A549 (cell line): ENCODE data around the gene SPSB1. TPM values are rescaled to one million over a fixed set of nuclear protein-coding genes. Genes with fewer than 3 reads are reported as not detected.

Source experiments
- ATAC-seq, 2 experiments: fragments of 200-7000 bp in 1 of 2; fragments of >200 bp in 1 of 2; cut with Nextera tagmentation in 1 of 2; cut with Tn5 transposase in 1 of 2; 3 replicates each; pipeline versions ENCODE4 v1.8.0 to v1.9.1; 2018 to 2020; ENCODE audit warnings: mild to moderate bottlenecking in 1 of 2, moderate library complexity in 1 of 2
- CTCF ChIA-PET: fragments of 300-600 bp; sonication (Branson Sonifier 250); formaldehyde crosslinking; extraction: SDS; loops from one replicate; lab custom pipeline; 2021; ENCODE audit warnings: antibody characterized with exemption, inconsistent platforms; lab: Yijun Ruan, JAX
- POLR2A ChIA-PET: fragments of 350-600 bp; formaldehyde crosslinking; extraction: SDS; loops from one replicate; lab custom pipeline; 2021; ENCODE audit warnings: antibody characterized with exemption, inconsistent platforms; lab: Yijun Ruan, JAX
- DNase-seq, 2 experiments: peaks; one replicate each; pipeline versions ENCODE4 v3.0.0 to v3.0.0-alpha.2; 2011 to 2016; ENCODE audit warnings: low read depth in 1 of 2, low spot score in 1 of 2
- FAIRE-seq: peaks from 2 replicates; lab custom pipeline; 2011; peaks lifted over from hg19 to GRCh38; lab: Jason Lieb, UNC
- H3K27ac ChIP-seq, 2 experiments: fragments of >200 bp; sonication (Bioruptor Twin); formaldehyde crosslinking; 3 replicates each; pipeline ENCODE4 v1.5.1; 2016 to 2017
- H3K4me1 ChIP-seq: fragments of >200 bp; sonication (Bioruptor Twin); formaldehyde crosslinking; 3 replicates; pipeline ENCODE4 v1.6.1; 2016
- H3K4me2 ChIP-seq: fragments of >200 bp; sonication (Bioruptor Twin); formaldehyde crosslinking; 3 replicates; pipeline ENCODE4 v1.6.1; 2016
- H3K4me3 ChIP-seq: fragments of >200 bp; sonication (Bioruptor Twin); formaldehyde crosslinking; 3 replicates; pipeline ENCODE4 v1.5.1; 2016
- H3K9me3 ChIP-seq: fragments of >200 bp; sonication (Bioruptor Twin); formaldehyde crosslinking; 3 replicates; pipeline ENCODE4 v1.6.1; 2016
- BCL3 ChIP-seq: fragments of >200 bp; sonication (Bioruptor Twin); formaldehyde crosslinking; IDR thresholded peaks from 3 replicates; pipeline ENCODE4 v1.6.1; 2016
- CBX2 ChIP-seq: fragments of 200-600 bp; sonication (generic); IDR thresholded peaks from 2 replicates; pipeline ENCODE4 v1.6.1; 2016; ENCODE audit warnings: low read depth, mild to moderate bottlenecking, borderline replicate concordance
- CHD4 ChIP-seq: fragments of 200-600 bp; sonication (generic); IDR thresholded peaks from 2 replicates; pipeline ENCODE4 v1.6.1; 2016; ENCODE audit warnings: antibody characterized with exemption, mild to moderate bottlenecking, borderline replicate concordance
- E2F6 ChIP-seq: IDR thresholded peaks from 2 replicates; pipeline ENCODE4 v1.6.1; 2012; ENCODE audit warnings: low read depth, borderline replicate concordance
- EHMT2 ChIP-seq: fragments of 200-600 bp; sonication (generic); IDR thresholded peaks from 2 replicates; pipeline ENCODE4 v1.6.1; 2016; ENCODE audit warnings: antibody characterized with exemption, low read depth, mild to moderate bottlenecking, moderate library complexity
- GATA3 ChIP-seq: IDR thresholded peaks from 2 replicates; pipeline ENCODE4 v1.6.1; 2012; ENCODE audit warnings: borderline replicate concordance
- HMGXB4 ChIP-seq: fragments of 250-450 bp; sonication (Bioruptor Pico); IDR thresholded peaks from 2 replicates; pipeline ENCODE4 v1.5.0; 2021; ENCODE audit warnings: mild to moderate bottlenecking, moderate library complexity, borderline replicate concordance
- HOXA7 ChIP-seq: fragments of 250-450 bp; sonication (Bioruptor Pico); IDR thresholded peaks from 2 replicates; pipeline ENCODE4 v1.5.0; 2020; ENCODE audit warnings: mild to moderate bottlenecking, moderate library complexity
- JUN ChIP-seq, 2 experiments: fragments of >200 bp; sonication (Bioruptor Twin); formaldehyde crosslinking; IDR thresholded peaks; 2 replicates in 1 of 2; 3 replicates in 1 of 2; pipeline ENCODE4 v1.6.1; 2016 to 2017
- JUNB ChIP-seq: fragments of >200 bp; sonication (Bioruptor Twin); formaldehyde crosslinking; IDR thresholded peaks from 2 replicates; pipeline ENCODE4 v1.6.1; 2016
- KDM5A ChIP-seq: fragments of 200-600 bp; sonication (generic); IDR thresholded peaks from 2 replicates; pipeline ENCODE4 v1.6.1; 2016; ENCODE audit warnings: antibody characterized with exemption, mild to moderate bottlenecking
- MAFK ChIP-seq: fragments of 450-650 bp; IDR thresholded peaks from 2 replicates; pipeline ENCODE4 v1.6.1; 2014; ENCODE audit not compliant: partially characterized antibody
- MYC ChIP-seq: IDR thresholded peaks from 2 replicates; pipeline ENCODE4 v1.6.1; 2012; ENCODE audit warnings: mild to moderate bottlenecking, inconsistent platforms, low read length, improper control_type of control experiment, borderline replicate concordance
- PBX3 ChIP-seq: IDR thresholded peaks from 2 replicates; pipeline ENCODE4 v1.6.1; 2012
- PHF8 ChIP-seq: fragments of 200-600 bp; sonication (generic); IDR thresholded peaks from 2 replicates; pipeline ENCODE4 v1.6.1; 2016; ENCODE audit warnings: low read depth, mild to moderate bottlenecking, antibody characterized with exemption, moderate library complexity, borderline replicate concordance
- SREBF2 ChIP-seq: fragments of 450-650 bp; IDR thresholded peaks from 2 replicates; pipeline ENCODE4 v1.6.1; 2014; ENCODE audit warnings: mild to moderate bottlenecking, moderate library complexity
- USF2 ChIP-seq: fragments of 450-650 bp; IDR thresholded peaks from 2 replicates; pipeline ENCODE4 v1.6.1; 2014; ENCODE audit warnings: antibody characterized with exemption
- WGBS: methylation state at CpG from one replicate; pipeline ENCODE4 v1.1.6; 2017; ENCODE audit errors: missing lambda C conversion rate; 5-methylcytosine and 5-hydroxymethylcytosine counted together
- polyA plus RNA-seq, 4 experiments: library from polyadenylated mRNA; depleted of rRNA in 3 of 4; stranded (reverse); fragments of >200 nt; fragmentation: RNase III in 1 of 4; extraction: RNeasy Plus Mini Kit Qiagen cat#74134 plus additional on column Dnase treatment in 1 of 4; gene quantifications; 2 replicates in 3 of 4; 3 replicates in 1 of 4; pipeline ENCODE4 v1.2.3, GENCODE V29; 2011 to 2017

The SPSB1 gene
- polyA plus RNA-seq, 2 of the 4 experiments (the other 2 are of a cell fraction): 22.3 to 23.7 TPM

- no peak for ATAC-seq
- CTCF ChIA-PET: interaction anchor here (0.8 to 2.1 kb wide), 2 partner anchors 72 to 107 kb away, joined by 4 to 5 read pairs; no protein-coding TSS in a partner anchor
- WGBS: 96% methylated on average over 4 of the region's 4 CpGs
These were observed 80.9 kb downstream of the SPSB1 start for GRCh38 chr1:9373619-9374018.

GRCh38 chr1:9374748-9375341 is 82.2 kb downstream of the SPSB1 start:
- CTCF ChIA-PET: interaction anchor here (1.0 to 2.1 kb wide), 3 partner anchors 10 to 108 kb away, joined by 3 to 5 read pairs (median 4); no protein-coding TSS in a partner anchor
- WGBS: 81% methylated on average over 7 of the region's 7 CpGs
- TF ChIP-seq SREBF2: no peak
- no peak for TF ChIP-seq PBX3
- TF ChIP-seq CBX2: no peak
- TF ChIP-seq MAFK: no peak
- no peak for TF ChIP-seq KDM5A
- no peak for TF ChIP-seq JUN (IDR thresholded peaks at IDR 0.05)
- no peak for TF ChIP-seq HMGXB4 (CRISPR knock-in tag)
- no peak for TF ChIP-seq JUNB
- no peak for TF ChIP-seq PHF8
- TF ChIP-seq, all 56 proteins: peak for 0
- Histone ChIP-seq H3K4me2 (no peak overlapping the region), H3K27ac (no peak overlapping the region), H3K4me3 (no peak overlapping the region), H3K9me3 (no peaks in the 10 kb centered on the region), H3K4me1 (no peaks in the 10 kb centered on the region; the same call in 2 of the 3 replicates)
- ATAC-seq: no peak
- POLR2A ChIA-PET: no interaction called here
- FAIRE-seq: no peak
- DNase-seq: no peak

More at GRCh38 chr1:9373619-9374018, 80.9 kb downstream of the SPSB1 start:
- no peak for FAIRE-seq
- no peaks in the 10 kb centered on the region; the same call in 2 of the 3 replicates for H3K4me1 ChIP-seq
- POLR2A ChIA-PET: no interaction called here
- H3K4me3 ChIP-seq: no peak overlapping the region
- H3K4me2 ChIP-seq: no peak overlapping the region
- DNase-seq: no peak
- H3K9me3 ChIP-seq: no peaks in the 10 kb centered on the region
- TF ChIP-seq GATA3 (no peak), BCL3 (no peak), JUNB (no peak), HOXA7 (no peak), USF2 (no peak), CBX2 (no peak), MYC (no peak), EHMT2 (no peak), E2F6 (no peak)
- no peak overlapping the region for H3K27ac ChIP-seq

- TF ChIP-seq HMGXB4 (CRISPR knock-in tag): no peak
- no peak for TF ChIP-seq CHD4
- Histone ChIP-seq H3K4me1 (no peaks in the 10 kb centered on the region; the same call in 2 of the 3 replicates), H3K9me3 (no peaks in the 10 kb centered on the region), H3K4me3 (no peak overlapping the region), H3K27ac (no peak overlapping the region), H3K4me2 (no peak overlapping the region)
- CTCF ChIA-PET: interaction anchor here (0.7 to 1.4 kb wide), 3 partner anchors 9 to 114 kb away, joined by 3 to 4 read pairs (median 3); no protein-coding TSS in a partner anchor
- DNase-seq: no peak
- no peak for FAIRE-seq
- POLR2A ChIA-PET: no interaction called here
- ATAC-seq: no peak
- 97% methylated on average over 12 of the region's 15 CpGs for WGBS
These were observed 83.2 kb downstream of the SPSB1 start for GRCh38 chr1:9375912-9376311.
